ENCODE results near the gene MSN. TPM values are rescaled to one million over a fixed set of nuclear protein-coding genes. Genes with fewer than 3 reads are reported as not detected.

MSN gene
- total and polyA plus RNA-seq, 10 of the 15 experiments (the other 5 are each of a cell fraction or from before 2014, with no cell fraction given), result 93.8 to 432 (median 270) TPM

DNA sequence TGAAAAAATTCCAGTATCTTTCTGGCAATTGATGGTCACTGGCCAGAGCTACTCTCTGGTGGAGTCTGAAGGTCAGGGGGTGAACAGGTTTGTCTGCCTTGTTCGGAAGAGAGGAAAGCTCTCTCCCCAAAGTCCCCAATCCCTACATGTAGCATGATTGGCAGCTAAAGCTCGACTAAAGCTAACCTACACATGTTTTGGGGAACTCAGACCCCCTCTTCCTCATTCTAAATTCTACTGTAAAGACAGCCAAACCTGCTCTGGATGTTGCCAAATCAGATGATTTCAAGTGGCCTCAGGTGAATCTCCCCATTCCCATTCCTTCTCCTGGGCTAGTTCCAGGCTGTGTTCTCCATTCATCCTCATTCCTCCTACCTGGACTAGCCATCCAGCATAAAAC is 84.1 kb downstream of the MSN start (continued):
- TF ChIP-seq ZNF274 (IDR thresholded peaks at IDR 0.05; ENCODE audit: insufficient read depth, insufficient read length) (no peak), BHLHE40 (IDR thresholded peaks at IDR 0.05; ENCODE audit: borderline replicate concordance in 1 of 2, low read depth in 2 of 2, low read length in 1 of 2) (no peak), HDGF (IDR thresholded peaks at IDR 0.05) (no peak), MTA2 (IDR thresholded peaks at IDR 0.05; ENCODE audit: low read depth) (no peak)

DNA sequence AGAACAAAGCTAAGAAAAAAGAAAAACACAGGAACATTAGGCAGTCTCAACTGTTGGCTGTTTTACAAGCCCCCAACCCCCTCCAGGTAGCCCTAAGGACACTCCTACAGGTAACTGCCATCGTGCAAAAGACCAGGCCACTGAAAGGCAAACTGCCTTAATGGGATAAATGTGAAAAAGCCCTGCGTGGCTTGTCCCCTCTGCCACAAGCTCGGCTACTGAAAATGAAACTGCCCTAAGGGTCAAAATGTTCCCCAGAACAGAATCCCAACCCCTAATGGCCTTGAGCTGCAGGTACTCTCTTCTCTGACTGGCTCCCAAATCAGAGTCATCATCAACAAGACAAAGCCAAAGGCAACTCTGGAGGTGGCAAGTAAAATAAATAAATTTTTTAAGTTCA is 84.8 kb downstream of the MSN start:
- CTCF ChIA-PET, result interaction anchor here (1.3 to 2.3 kb wide), 2 partner anchors 155 to 158 kb away, joined by 3 to 7 read pairs; no protein-coding TSS in a partner anchor
- Histone ChIP-seq H3K4me1 (ENCODE audit: control insufficient read depth, insufficient read depth, low read length) (peaks cover 7% of the 10 kb centered on the region), H3K27me3 (replicated peaks in 1 of 2; ENCODE audit: control insufficient read depth in 2 of 2, insufficient read depth in 2 of 2, low read length in 1 of 2) (no peaks in the 10 kb centered on the region), H3K27ac (ENCODE audit: control insufficient read depth, insufficient read depth) (no peak overlapping the region), H4K20me1 (ENCODE audit: control insufficient read depth, insufficient read depth) (no peaks in the 10 kb centered on the region), H3K79me2 (ENCODE audit: control insufficient read depth, insufficient read depth, low read length) (no peaks in the 10 kb centered on the region), H3K9ac (ENCODE audit: control insufficient read depth, insufficient read depth, low read length) (no peak overlapping the region), H3K4me2 (ENCODE audit: control insufficient read depth, insufficient read depth) (no peak overlapping the region), H2AFZ (ENCODE audit: control insufficient read depth, low read depth, low read length) (no peak overlapping the region; the same call in 1 of the 2 replicates), H3K36me3 (ENCODE audit: control insufficient read depth in 2 of 2, insufficient read depth in 2 of 2, low read length in 1 of 2) (no peaks in the 10 kb centered on the region), H3K4me3 (no peak overlapping the region), H3K9me3 (replicated peaks; ENCODE audit: control insufficient read depth, insufficient read depth, low read length) (no peaks in the 10 kb centered on the region)
- DNase-seq (ENCODE audit: low read depth, low spot score), result no peak
- 0 out of 2 replicates have a peak, but pooled peaks have one; percentile 35 for TF ChIP-seq NR2F1 (conservative IDR thresholded peaks at IDR 0.05)
- no peak for TF ChIP-seq NR2C2 (IDR thresholded peaks at IDR 0.05; ENCODE audit: borderline replicate concordance, control insufficient read depth, insufficient read length, low read depth)
- TF ChIP-seq TCF3 (IDR thresholded peaks at IDR 0.05; ENCODE audit: borderline replicate concordance, insufficient read depth, low read depth, low read length), result no peak
- intact Hi-C loops (cut with micrococcal nuclease; ENCODE audit: unreplicated experiment), result no loop called here
- no peak for FAIRE-seq
- ATAC-seq, result peak; percentile 58
- in situ Hi-C loops (cut with MboI), result no loop called here
- SMC1A ChIA-PET (ENCODE audit: uncharacterized antibody, unreplicated experiment), result interaction anchor here (0.7 to 2.7 kb wide), 12 partner anchors 9 to 279 kb away, joined by 3 to 9 read pairs (median 4); no protein-coding TSS in a partner anchor
- BruUV-seq (replicated peaks), result no TSS peak
- POLR2A ChIA-PET, result interaction anchor here (0.9 to 1.3 kb wide), 3 partner anchors 15 to 46 kb away, joined by 3 read pairs; no protein-coding TSS in a partner anchor
- WGBS (ENCODE audit: insufficient coverage, insufficient replicate concordance, low lambda C conversion rate, missing lambda C conversion rate), result 6% methylated on average over 3 of the region's 3 CpGs
- RAD21 ChIA-PET (ENCODE audit: unreplicated experiment), result interaction anchor here (2.3 to 2.6 kb wide), 2 partner anchors 30 to 156 kb away, joined by 7 to 14 read pairs; no protein-coding TSS in a partner anchor

Data from GM12878 (cell line).